Stimulated activated CD4-positive, alpha-beta T cell treated with anti-CD3 and anti-CD28 coated beads, Interleukin-2, amount 100 ng/mL, for 48 hours (primary cell): ENCODE measurements around the gene KRT27.
A peak's percentile ranks its signal among the peaks of the same experiment; 100 is the strongest.

Source experiments
- DNase-seq, 2 donors: peaks; one replicate each; pipeline ENCODE4 v3.0.0-alpha.2; 2020

Gene KRT27

GRCh38 chr17:40806131-40806530 lies 23.8 kb upstream of the KRT27 start:
- DNase-seq: no peak

GRCh38 chr17:40803617-40804082 lies 21.3 kb upstream of the KRT27 start:
- DNase-seq: peak; percentile 78 to 79

GRCh38 chr17:40801157-40801556 lies 18.8 kb upstream of the KRT27 start:
- DNase-seq: no peak

GRCh38 chr17:40800381-40800780 lies 18.0 kb upstream of the KRT27 start:
- DNase-seq: no peak

- DNase-seq: no peak
These were observed 17.5 kb upstream of the KRT27 start, which contains the start of gene KRT28 for GRCh38 chr17:40799859-40800258. Gene KRT28, minus strand, starts transcription at chr17:40799959. Its CDS starts 66 bp downstream, at chr17:40799893.

- no peak for DNase-seq
These were observed 14.5 kb upstream of the KRT27 start for GRCh38 chr17:40796846-40797245.

GRCh38 chr17:40795019-40795667 lies 12.8 kb upstream of the KRT27 start:
- no peak for DNase-seq

GRCh38 chr17:40794466-40794865 lies 12.1 kb upstream of the KRT27 start:
- no peak for DNase-seq

GRCh38 chr17:40793832-40794231 lies 11.5 kb upstream of the KRT27 start:
- DNase-seq: no peak

GRCh38 chr17:40791787-40792436 lies 9.6 kb upstream of the KRT27 start:
- no peak for DNase-seq

GRCh38 chr17:40791111-40791510 lies 8.8 kb upstream of the KRT27 start:
- no peak for DNase-seq

GRCh38 chr17:40779181-40779909 lies 3.0 kb downstream of the KRT27 start:
- peak; percentile 9 to 12 for DNase-seq

GRCh38 chr17:40778461-40778860 lies 3.9 kb downstream of the KRT27 start:
- no peak for DNase-seq

GRCh38 chr17:40777971-40778370 lies 4.4 kb downstream of the KRT27 start:
- no peak for DNase-seq

GRCh38 chr17:40777459-40777858 lies 4.9 kb downstream of the KRT27 start:
- no peak for DNase-seq

- no peak for DNase-seq
These were observed 6.4 kb downstream of the KRT27 start for GRCh38 chr17:40775945-40776344.

GRCh38 chr17:40772101-40772500 lies 10.2 kb downstream of the KRT27 start, which contains the start of gene KRT26:
Gene KRT26, minus strand, starts transcription at chr17:40772201. Its CDS starts 88 bp downstream, at chr17:40772113.
- no peak for DNase-seq

- DNase-seq: no peak
These were observed 16.7 kb downstream of the KRT27 start for GRCh38 chr17:40765657-40766056.

- DNase-seq: no peak
These were observed 18.6 kb downstream of the KRT27 start for GRCh38 chr17:40763752-40764151.

GRCh38 chr17:40760105-40761016 lies 22.0 kb downstream of the KRT27 start:
- no peak for DNase-seq

GRCh38 chr17:40755231-40755630 lies 27.1 kb downstream of the KRT27 start, which contains the start of gene KRT25:
Gene KRT25, minus strand, starts transcription at chr17:40755331. Its CDS starts 60 bp downstream, at chr17:40755271.
- no peak for DNase-seq

GRCh38 chr17:40753804-40754203 lies 28.5 kb downstream of the KRT27 start:
- DNase-seq: no peak
